GM23338 (cell line): ENCODE data around the gene CCDC90B. TPM values are rescaled to one million over a fixed set of nuclear protein-coding genes. Genes with fewer than 3 reads are reported as not detected.

ENCODE experiments used
- ATAC-seq: fragments of 200-7000 bp; cut with Tn5 transposase; 3 replicates; pipeline ENCODE4 v1.9.1; 2020
- DNase-seq: peaks from one replicate; pipeline ENCODE4 v3.0.0-alpha.2; 2015; ENCODE audit warnings: low spot score
- H2AFZ ChIP-seq: fragments of 200-600 bp; sonication (generic); 2 replicates; pipeline ENCODE4 v1.8.0; 2016; ENCODE audit warnings: antibody characterized with exemption, mild to moderate bottlenecking, moderate library complexity
- H3F3A ChIP-seq: fragments of 200-600 bp; sonication (generic); replicated peaks from 2 replicates; pipeline ENCODE4 v1.8.0; 2017; ENCODE audit warnings: antibody characterized with exemption, mixed run types, low read depth
- H3K27ac ChIP-seq: fragments of 200-600 bp; sonication (generic); 2 replicates; pipeline ENCODE4 v1.6.1; 2016; ENCODE audit warnings: low read depth
- H3K27me3 ChIP-seq: fragments of 200-600 bp; sonication (generic); 2 replicates; pipeline ENCODE4 v1.8.0; 2016; ENCODE audit warnings: mild to moderate bottlenecking, mixed run types, moderate library complexity; ENCODE audit not compliant: insufficient read depth
- H3K36me3 ChIP-seq: fragments of 200-600 bp; sonication (generic); 2 replicates; pipeline ENCODE4 v1.8.0; 2016; ENCODE audit warnings: mild to moderate bottlenecking; ENCODE audit not compliant: insufficient read depth
- H3K4me1 ChIP-seq: fragments of 200-600 bp; sonication (generic); 2 replicates; pipeline ENCODE4 v1.8.0; 2016; ENCODE audit warnings: mild to moderate bottlenecking, moderate library complexity; ENCODE audit not compliant: insufficient read depth
- H3K4me2 ChIP-seq: fragments of 200-600 bp; sonication (generic); 2 replicates; pipeline ENCODE4 v1.7.1; 2017; ENCODE audit warnings: mixed run types
- H3K4me3 ChIP-seq: fragments of 200-600 bp; sonication (generic); 2 replicates; pipeline ENCODE4 v1.6.1; 2016; ENCODE audit warnings: mixed run types
- H3K79me2 ChIP-seq: fragments of 200-600 bp; sonication (generic); replicated peaks from 2 replicates; pipeline ENCODE4 v1.8.0; 2017; ENCODE audit warnings: mild to moderate bottlenecking; ENCODE audit not compliant: insufficient read depth
- H3K9me2 ChIP-seq: fragments of 200-600 bp; sonication (generic); 2 replicates; pipeline ENCODE4 v1.8.0; 2017; ENCODE audit not compliant: insufficient read depth
- H4K20me1 ChIP-seq: fragments of 200-600 bp; sonication (generic); replicated peaks from 2 replicates; pipeline ENCODE4 v1.8.0; 2017; ENCODE audit warnings: mild to moderate bottlenecking; ENCODE audit not compliant: insufficient read depth
- H3K27ac Mint-ChIP-seq: 2 replicates; pipeline ENCODE4 v1.8.0; 2020; ENCODE audit warnings: inconsistent platforms, mild to moderate bottlenecking, moderate library complexity, mixed read lengths
- H3K27me3 Mint-ChIP-seq: 3 replicates; pipeline ENCODE4 v1.8.0; 2022; ENCODE audit warnings: low read depth, mild to moderate bottlenecking, moderate library complexity, mixed read lengths, inconsistent platforms; ENCODE audit not compliant: insufficient read depth, poor library complexity
- H3K36me3 Mint-ChIP-seq: 3 replicates; pipeline ENCODE4 v1.8.0; 2021; ENCODE audit warnings: low read depth, mild to moderate bottlenecking, inconsistent platforms, moderate library complexity, mixed read lengths
- H3K4me1 Mint-ChIP-seq: 3 replicates; pipeline ENCODE4 v1.8.0; 2020; ENCODE audit warnings: mild to moderate bottlenecking, inconsistent platforms, mixed read lengths
- H3K4me3 Mint-ChIP-seq: 3 replicates; pipeline ENCODE4 v1.8.0; 2021; ENCODE audit warnings: moderate library complexity, mild to moderate bottlenecking, inconsistent platforms, mixed read lengths
- H3K9me3 Mint-ChIP-seq: 3 replicates; pipeline ENCODE4 v1.8.0; 2020; ENCODE audit warnings: moderate library complexity, mild to moderate bottlenecking, inconsistent platforms, mixed read lengths
- CREB1 ChIP-seq: fragments of 250-450 bp; sonication (Bioruptor Pico); IDR thresholded peaks from 2 replicates; pipeline ENCODE4 v1.5.0; 2020; ENCODE audit warnings: low read depth, mild to moderate bottlenecking, moderate library complexity
- CTCF ChIP-seq, 2 experiments: fragments of 200-600 bp in 1 of 2; sonication (generic) in 1 of 2; conservative IDR thresholded peaks; 2 replicates each; pipeline versions ENCODE4 v1.5.1 to v1.6.1; 2016 to 2017; ENCODE audit warnings: antibody characterized with exemption in 2 of 2, low read depth in 2 of 2, mild to moderate bottlenecking in 2 of 2, moderate library complexity in 1 of 2
- ETS1 ChIP-seq: IDR thresholded peaks from 2 replicates; pipeline ENCODE4 v1.6.1; 2016; ENCODE audit warnings: antibody characterized with exemption
- EZH2 ChIP-seq: fragments of 200-600 bp; sonication (generic); IDR thresholded peaks from one replicate; pipeline ENCODE4 v1.8.0; 2017; ENCODE audit warnings: antibody characterized with exemption, mild to moderate bottlenecking, low read depth; ENCODE audit not compliant: unreplicated experiment
- EZH2phosphoT487 ChIP-seq: fragments of 200-600 bp; sonication (generic); IDR thresholded peaks from one replicate; pipeline ENCODE4 v1.8.1; 2018; ENCODE audit warnings: antibody characterized with exemption; ENCODE audit not compliant: unreplicated experiment
- JUNB ChIP-seq: IDR thresholded peaks from one replicate; pipeline ENCODE4 v1.6.1; 2016; ENCODE audit warnings: antibody characterized with exemption; ENCODE audit not compliant: unreplicated experiment
- NANOG ChIP-seq: IDR thresholded peaks from 2 replicates; pipeline ENCODE4 v1.6.1; 2016; ENCODE audit warnings: antibody characterized with exemption, borderline replicate concordance
- POLR2AphosphoS5 ChIP-seq: IDR thresholded peaks from 2 replicates; pipeline ENCODE4 v1.6.1; 2016; ENCODE audit warnings: antibody characterized with exemption, low read depth
- REST ChIP-seq: IDR thresholded peaks from one replicate; pipeline ENCODE4 v1.6.1; 2018; ENCODE audit warnings: antibody characterized with exemption; ENCODE audit not compliant: unreplicated experiment
- STAT1 ChIP-seq: IDR thresholded peaks from one replicate; pipeline ENCODE4 v1.6.1; 2016; ENCODE audit warnings: antibody characterized with exemption; ENCODE audit not compliant: unreplicated experiment
- ZNF114 ChIP-seq: fragments of 250-450 bp; sonication (Bioruptor Pico); IDR thresholded peaks from 2 replicates; pipeline ENCODE4 v1.5.0; 2020; ENCODE audit warnings: mild to moderate bottlenecking, moderate library complexity
- ZNF331 ChIP-seq: fragments of 250-450 bp; sonication (Bioruptor Pico); IDR thresholded peaks from 2 replicates; pipeline ENCODE4 v1.5.0; 2020; ENCODE audit warnings: low read depth, mild to moderate bottlenecking, moderate library complexity
- ZNF462 ChIP-seq: fragments of 250-450 bp; sonication (Bioruptor Pico); IDR thresholded peaks from 2 replicates; pipeline ENCODE4 v1.5.0; 2020; ENCODE audit warnings: mild to moderate bottlenecking, moderate library complexity
- polyA plus RNA-seq: library from polyadenylated mRNA; unstranded; fragments of >200 nt; fragmentation: Nextera tagmentation; extraction: Ambion mirVana; gene quantifications from 2 replicates; pipeline ENCODE4 v1.2.1, GENCODE V29; 2016
- total RNA-seq: library from RNA; depleted of rRNA; stranded (reverse); fragments of >200 nt; shearing (Covaris generic); gene quantifications from 2 replicates; pipeline ENCODE4 v1.2.3, GENCODE V29; 2014

CCDC90B gene
- total and polyA plus RNA-seq, 2 experiments from 2014 or later = 55.1 to 89.0 TPM

GRCh38 chr11:83311701-83312100 lies 25.5 kb upstream of the CCDC90B start:
- no peak overlapping the region for H3K27ac Mint-ChIP-seq
- DNase-seq (no peak), ATAC-seq (no peak)
- no peaks in the 10 kb centered on the region for H3K4me1 Mint-ChIP-seq
- H3K4me1 ChIP-seq = no peaks in the 10 kb centered on the region
- no peaks in the 10 kb centered on the region for H3K27me3 ChIP-seq
- no peak overlapping the region for H3K4me3 ChIP-seq
- H3K27ac ChIP-seq = no peak overlapping the region
- no peak for TF ChIP-seq REST
- TF ChIP-seq CREB1 (CRISPR knock-in tag) = no peak
- TF ChIP-seq NANOG = no peak
- no peak for TF ChIP-seq ZNF462 (CRISPR knock-in tag)
- TF ChIP-seq ZNF114 (CRISPR knock-in tag) = no peak
- TF ChIP-seq JUNB = no peak
- no peak for TF ChIP-seq ETS1
- TF ChIP-seq POLR2AphosphoS5 = no peak
- TF ChIP-seq EZH2phosphoT487 = no peak
- no peak for TF ChIP-seq EZH2
- TF ChIP-seq CTCF (conservative IDR thresholded peaks at IDR 0.05; ENCODE audit: low read depth in 2 of 2) = no peak
- TF ChIP-seq STAT1 = no peak
- TF ChIP-seq ZNF331 (CRISPR knock-in tag) = no peak
- H3K36me3 ChIP-seq = no peaks in the 10 kb centered on the region
- H3K4me3 Mint-ChIP-seq = no peak overlapping the region
- no peak overlapping the region for H2AFZ ChIP-seq
- H3K9me2 ChIP-seq = no peaks in the 10 kb centered on the region
- H3K4me2 ChIP-seq = no peak overlapping the region
- no peaks in the 10 kb centered on the region for H3K27me3 Mint-ChIP-seq
- no peaks in the 10 kb centered on the region for H4K20me1 ChIP-seq
- H3F3A ChIP-seq = no peaks in the 10 kb centered on the region
- H3K36me3 Mint-ChIP-seq = 0 out of 3 replicates have a peak, but pooled peaks cover 4% of the 10 kb centered on the region
- no peaks in the 10 kb centered on the region for H3K79me2 ChIP-seq
- H3K9me3 Mint-ChIP-seq = peaks cover 7% of the 10 kb centered on the region
